COLO668 (cell line): ENCODE measurements around the gene SIGLEC9.
"Not testable (repeated sequence)": the region's sequence is repeated elsewhere in the genome, so short reads cannot be mapped to it uniquely, and the experiment has no call there.

Experiments used
- DNase-seq: peaks from one replicate; lab custom pipeline; 2025; ENCODE audit not compliant: unreplicated experiment; lab: John Stamatoyannopoulos, UW

The SIGLEC9 gene

DNA sequence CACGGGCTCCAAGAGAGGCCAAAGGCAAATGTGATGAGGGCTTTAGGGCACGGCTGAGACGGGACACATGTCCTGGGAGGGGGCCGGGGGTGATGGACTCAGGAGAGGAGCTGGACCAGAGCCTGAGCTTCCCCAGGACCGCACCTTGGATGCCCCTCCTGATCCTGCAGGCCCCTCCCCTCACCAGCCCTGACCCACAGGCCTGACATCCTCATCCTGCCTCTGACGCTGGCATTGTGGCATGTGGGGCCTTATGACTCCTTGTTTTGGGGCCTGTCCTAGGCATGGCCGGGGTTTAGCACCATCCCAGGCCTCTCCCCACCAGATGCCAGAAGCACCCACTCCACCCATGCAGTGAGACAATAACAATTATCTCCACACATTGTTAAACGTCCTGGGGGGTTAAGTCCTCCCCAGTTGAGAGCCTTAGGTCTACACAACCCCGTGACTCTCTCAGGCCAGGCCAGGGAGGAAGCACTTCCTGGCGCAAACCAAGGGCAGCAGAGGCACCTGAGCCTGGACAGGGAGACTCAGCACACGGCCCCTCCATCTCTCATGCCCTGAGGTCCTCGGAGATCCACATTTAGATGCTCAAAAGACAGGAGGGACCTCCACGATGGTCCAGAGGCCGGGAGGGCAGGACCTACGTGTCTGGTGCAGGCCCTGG lies 18.2 kb downstream of the SIGLEC9 start:
- DNase-seq, result not testable (repeated sequence)

DNA sequence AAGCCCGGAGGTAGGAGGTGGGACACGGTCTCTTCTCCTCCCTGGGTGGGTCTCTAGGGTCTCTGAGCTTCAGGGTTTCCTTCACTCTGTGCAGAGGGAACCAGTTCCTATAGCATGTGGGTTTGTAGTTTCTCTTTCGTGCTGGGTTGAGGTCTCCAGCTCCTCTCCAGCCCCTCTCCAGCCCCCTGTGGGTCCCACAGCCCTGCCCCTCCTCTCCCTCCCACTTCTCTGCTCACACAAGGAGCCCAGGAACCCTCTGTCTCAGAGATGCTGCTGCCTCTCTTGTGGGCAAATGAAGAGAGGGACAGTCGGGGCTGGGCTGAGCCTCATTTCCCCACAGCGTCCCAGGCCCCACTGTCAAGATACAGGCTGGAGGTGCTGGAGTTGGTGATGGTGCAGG lies 18.8 kb downstream of the SIGLEC9 start:
- no peak for DNase-seq

DNA sequence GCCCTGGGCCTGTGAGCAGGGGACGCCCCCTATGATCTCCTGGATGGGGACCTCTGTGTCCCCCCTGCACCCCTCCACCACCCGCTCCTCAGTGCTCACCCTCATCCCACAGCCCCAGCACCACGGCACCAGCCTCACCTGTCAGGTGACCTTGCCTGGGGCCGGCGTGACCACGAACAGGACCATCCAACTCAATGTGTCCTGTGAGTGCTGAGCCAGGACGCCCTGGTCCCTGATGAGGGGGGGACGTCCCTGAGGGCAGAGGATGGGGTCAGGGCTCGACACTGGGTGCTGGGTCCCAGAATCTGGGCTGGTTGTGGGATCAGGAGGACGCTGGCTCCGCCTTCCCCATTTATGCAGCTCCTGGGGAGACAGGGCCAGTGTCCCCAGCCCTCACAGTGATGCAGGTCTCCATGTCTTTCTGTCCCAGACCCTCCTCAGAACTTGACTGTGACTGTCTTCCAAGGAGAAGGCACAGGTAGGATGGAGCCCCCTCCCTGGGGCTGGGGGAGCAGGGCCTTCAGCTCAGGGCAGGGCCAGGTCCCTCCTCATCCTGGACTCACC lies 19.9 kb downstream of the SIGLEC9 start:
- no peak for DNase-seq

DNA sequence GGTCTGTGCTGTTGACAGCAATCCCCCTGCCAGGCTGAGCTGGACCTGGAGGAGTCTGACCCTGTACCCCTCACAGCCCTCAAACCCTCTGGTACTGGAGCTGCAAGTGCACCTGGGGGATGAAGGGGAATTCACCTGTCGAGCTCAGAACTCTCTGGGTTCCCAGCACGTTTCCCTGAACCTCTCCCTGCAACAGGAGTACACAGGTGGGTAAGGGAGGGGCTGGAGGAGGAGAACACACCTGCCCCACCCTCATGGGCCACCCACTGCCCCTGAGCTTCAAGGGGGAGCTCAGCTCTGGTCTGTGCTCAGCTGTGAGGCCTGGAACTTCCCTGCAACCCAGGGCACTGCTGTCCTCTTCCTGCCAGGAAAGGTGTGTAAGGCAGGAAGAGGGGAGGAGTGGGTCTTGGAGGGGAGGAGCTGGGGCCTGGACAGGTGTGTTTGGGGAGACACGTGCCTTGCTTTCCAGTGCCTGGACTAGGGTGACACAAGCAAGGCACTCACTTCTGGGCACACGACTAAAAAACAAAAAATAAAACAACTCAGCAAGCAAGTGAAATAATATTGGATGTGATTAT lies 21.3 kb downstream of the SIGLEC9 start:
- DNase-seq, result no peak

DNA sequence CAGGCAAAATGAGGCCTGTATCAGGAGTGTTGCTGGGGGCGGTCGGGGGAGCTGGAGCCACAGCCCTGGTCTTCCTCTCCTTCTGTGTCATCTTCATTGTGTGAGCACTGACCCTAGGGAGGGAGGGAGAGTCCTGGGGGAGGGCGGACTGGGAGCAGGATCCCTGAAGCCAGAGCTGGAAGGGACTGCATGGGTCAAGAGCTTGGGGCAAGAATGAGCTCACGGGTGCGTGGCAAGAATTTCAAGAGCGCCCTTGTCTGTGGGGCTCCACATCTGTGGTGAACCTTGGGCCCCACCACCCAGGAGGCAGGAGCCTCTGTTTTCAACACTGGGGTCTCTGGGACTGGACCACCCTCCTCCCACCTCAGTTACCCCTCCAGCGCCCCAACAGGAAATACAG lies 22.0 kb downstream of the SIGLEC9 start:
- DNase-seq, result no peak

DNA sequence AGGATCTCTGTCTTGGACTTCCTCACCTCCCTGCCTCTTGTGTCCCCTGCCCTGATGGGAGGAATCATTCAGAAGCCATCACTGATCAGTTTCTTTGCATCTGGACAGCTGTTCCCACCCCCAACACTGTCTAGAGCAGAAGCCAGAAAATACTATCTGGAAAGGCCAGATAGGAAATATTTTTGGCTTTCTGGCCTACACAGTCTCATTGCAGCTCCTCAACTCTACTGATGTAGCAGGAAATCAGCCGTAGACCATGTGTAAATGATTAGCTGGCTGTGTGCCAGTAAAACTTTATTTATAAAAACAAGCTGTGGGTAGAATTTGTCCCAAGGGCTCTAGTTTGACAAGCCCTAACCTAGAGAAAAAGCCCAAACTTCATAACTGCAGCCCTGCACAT lies 23.0 kb downstream of the SIGLEC9 start:
- DNase-seq, result no peak

DNA sequence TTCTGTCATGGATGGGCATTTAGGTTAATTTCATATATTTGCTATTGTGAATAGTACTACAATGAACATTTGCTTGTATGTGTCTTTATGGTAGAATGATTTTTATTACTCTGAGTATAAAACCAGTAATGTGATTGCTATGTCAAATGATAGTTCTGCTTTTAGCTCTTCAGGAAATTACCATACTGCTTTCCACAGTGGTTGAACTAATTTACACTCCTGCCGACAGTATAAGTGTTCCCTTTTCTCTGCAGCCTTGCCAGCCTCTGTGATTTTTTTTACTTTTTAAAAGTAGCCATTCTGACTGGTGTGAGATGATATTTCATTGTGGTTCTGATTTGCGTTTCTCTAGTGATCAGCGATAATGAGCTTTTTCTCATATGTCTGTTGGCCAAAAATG lies 23.9 kb downstream of the SIGLEC9 start:
- DNase-seq, result no peak

DNA sequence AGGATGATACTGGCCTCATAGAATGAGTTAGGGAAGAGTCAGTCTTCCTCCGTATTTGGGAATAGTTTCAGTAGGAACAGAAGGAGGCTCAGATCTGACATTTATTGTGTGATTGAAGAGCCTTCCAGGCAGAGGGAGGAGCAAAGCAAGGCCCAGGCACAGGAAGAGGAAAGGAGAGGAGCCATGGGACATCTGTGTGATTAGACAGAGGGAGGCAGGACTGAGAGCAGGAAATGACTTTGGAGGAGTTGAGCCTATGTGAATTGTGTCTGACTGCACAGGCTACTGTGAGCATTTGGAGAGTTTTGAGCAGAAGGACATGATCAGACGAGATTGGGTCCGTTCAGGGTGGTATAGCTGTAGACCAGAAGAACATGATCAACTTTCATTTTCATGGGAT lies 25.9 kb downstream of the SIGLEC9 start:
- DNase-seq, result no peak

DNA sequence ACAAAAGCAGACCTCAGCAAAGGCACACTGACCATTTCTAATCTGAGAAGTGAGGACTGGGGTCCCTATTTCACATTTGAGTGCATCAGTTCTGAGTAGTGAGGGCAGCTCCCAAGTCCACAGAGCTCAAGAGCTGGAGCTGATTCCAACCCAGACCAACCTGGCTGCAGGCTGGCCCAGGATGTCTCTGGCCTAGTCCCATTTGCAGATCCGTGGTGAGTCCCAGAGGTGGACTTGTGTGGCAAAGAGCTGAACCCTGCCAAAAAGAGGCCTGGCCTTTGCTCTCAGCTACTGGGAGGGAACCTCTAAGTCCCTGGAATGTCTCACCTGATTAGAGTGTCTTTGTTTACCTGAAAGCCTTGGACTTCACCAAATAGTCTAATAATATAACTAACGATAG lies 32.0 kb downstream of the SIGLEC9 start:
- no peak for DNase-seq

DNA sequence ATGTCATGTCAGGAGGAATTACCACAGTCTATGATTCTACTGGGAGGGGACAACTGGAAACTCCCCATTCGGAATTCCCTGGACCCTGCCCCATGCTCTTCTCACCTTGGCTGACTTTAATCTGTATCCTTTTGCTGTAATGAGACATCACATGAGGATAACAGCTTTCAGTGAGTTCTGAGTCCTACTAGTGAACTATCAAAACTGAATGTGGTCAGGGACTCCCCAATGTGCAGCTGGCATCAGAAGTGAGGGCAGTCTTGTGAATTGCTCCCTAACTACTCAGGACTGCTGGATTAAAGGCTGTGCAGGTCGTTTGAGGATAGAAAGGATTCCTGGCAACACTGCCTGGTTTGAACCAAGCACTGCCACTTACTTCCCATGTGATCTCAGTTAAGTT lies 32.6 kb downstream of the SIGLEC9 start:
- no peak for DNase-seq

DNA sequence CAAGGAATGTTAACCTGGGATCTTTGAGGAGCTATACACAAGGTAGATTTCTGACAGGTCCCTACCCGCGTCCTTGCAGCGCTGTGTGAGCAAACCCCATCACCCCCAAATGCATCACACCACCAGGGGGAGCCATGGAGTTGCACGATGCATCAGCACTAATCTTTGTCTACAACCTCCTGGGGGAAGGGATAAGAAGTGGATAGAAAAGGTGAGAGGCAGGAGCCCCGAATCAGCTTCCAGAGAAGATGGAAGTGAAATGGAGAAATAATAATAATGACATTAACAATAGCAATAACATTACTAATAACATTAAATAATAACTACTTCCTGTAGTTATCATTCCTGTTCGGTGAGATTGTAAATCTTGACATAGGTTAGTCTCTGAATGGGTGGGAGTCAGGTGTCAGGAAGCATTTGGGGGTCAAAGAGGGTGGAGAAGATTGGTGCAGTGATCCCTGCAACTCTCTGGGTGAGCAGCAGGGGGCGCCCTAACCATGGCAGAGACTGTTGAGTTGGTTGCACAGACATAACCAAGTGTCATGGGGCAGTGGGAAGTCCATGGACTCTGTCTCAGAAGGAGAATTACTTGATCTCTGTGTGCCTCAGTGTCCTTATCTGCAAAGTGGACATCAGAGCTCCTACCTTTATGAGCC lies 33.9 kb downstream of the SIGLEC9 start:
- peak; percentile 38 for DNase-seq

DNA sequence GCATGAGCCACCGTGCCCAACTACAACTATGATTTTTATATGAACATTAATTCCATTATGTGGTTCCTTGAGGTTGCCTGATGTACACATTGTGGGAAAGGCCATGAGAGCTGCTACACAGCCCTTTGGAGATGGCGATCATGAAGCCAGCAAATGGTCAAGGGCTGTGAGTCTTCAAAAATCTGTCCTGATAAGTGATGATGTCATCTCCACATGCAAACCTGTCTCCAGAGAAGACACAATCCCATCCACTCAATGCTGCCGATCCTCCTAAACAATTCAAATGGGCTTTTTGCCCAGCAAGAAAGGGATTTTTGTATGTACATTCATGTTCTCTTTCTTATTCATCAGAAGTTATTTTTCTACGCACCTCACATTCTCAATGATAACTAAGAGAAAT lies 35.0 kb downstream of the SIGLEC9 start:
- no peak for DNase-seq

DNA sequence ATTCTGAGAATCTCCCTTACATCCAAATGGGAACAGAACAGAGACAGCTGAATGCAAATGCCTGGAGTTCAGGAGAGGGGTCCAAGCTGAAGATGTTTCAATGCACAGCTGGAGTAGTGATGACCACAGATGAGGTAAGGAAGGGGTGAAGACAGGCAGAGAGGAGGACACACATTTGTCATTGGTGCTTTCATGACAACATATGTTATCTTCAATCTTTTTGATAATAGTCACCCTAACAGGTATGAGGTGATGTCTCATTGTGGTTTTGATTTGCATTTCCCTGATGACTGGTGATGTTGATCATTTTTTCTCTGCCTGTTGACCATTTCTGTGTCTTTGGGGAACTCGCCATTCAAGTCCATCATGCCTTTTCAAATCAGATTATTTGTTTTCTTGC lies 36.6 kb downstream of the SIGLEC9 start:
- no peak for DNase-seq

DNA sequence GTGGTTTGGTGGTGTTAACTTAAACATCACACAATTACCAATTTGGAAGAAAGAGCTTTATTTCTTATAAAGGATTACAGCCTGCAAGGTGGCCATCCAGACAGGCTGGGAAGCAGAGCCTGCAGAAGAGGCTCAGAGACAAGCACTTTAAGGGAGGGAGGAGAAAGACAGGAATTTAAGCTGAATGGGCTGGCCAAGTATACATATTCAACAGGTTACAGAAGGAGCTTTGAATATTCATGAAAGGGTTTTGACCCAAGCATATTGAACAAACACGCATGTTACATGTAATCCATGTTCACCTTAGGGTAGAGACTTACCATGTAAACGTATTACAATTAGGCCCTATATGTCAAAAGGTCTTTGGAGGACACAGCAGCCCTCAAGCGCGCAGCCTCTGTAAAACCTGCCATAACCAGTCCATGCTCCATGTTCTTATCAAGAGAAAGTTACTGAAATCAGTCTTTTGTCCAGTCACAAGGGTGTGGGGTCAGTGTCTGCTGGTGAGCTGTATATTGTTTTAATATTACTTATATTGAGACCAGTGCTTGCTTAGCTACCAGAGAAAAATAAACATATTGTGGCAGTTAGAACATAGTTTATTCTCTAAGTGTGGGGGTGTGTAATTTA lies 37.3 kb downstream of the SIGLEC9 start:
- no peak for DNase-seq

DNA sequence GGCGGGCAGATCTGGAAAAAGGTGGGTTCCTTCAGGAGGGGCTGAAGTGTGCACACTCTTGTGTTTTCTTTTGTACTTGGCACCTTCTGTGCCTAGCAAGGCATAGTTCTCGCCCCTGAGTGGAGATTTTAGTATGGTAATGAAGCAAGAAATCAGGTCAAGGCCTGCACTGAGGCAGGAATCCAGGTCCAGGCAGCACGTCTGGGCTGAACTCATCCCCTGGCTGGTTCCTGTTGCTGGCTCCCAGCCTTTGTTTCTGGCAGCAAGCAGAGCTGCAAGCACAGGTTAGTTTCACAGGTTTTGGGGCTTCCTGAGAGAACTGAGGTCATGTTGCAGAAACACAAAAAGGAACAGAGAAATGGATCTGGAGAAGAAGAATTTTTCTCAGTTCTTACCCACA lies 38.6 kb downstream of the SIGLEC9 start:
- DNase-seq, result no peak

DNA sequence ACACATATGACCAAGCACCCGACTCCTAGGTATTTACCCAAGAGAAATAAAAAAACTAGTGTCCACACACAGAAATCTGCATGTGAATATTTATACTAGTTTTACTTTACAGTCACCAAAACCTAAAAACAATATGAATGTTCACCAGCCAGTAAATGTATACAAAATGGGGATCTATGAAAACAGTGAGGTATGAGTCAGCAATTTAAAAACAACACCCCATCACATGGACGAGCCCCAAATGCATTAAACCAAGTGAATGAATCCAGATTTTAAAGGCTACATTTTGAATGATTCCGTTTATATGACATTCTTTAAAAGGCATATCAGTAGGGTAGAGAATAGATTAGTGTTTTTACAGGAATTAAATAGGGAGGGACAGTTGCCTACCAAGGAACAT lies 39.5 kb downstream of the SIGLEC9 start:
- DNase-seq, result no peak

DNA sequence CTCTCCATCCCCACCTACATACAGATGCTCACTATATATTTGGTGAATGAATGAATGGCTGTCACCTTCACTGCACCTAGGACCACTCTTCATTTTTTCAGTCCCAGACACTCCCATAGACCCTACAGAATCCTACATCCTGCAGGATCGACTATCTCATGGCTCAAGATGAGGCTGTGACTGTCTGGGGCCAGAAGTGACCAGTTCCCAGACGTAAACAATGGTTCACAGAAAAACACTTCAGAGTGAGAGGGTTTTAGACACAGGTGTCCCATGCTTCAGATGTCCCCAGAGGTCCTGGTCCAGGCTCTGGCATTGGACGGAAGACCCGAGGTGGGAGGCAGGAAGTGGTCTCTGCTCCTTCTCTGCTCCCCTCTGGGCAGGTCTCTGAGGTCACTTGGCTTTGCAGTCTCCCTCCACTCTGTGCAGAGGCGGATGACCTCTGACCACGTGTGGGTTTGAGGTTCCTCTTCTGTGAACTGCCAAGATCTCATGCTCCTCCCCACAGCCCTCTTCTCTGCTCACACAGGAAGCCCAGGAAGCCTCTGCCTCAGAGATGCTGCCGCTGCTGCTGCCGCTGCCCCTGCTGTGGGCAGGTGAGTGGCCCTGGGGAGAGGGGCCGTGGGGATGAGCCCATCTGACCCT lies 42.3 kb downstream of the SIGLEC9 start:
- no peak for DNase-seq

DNA sequence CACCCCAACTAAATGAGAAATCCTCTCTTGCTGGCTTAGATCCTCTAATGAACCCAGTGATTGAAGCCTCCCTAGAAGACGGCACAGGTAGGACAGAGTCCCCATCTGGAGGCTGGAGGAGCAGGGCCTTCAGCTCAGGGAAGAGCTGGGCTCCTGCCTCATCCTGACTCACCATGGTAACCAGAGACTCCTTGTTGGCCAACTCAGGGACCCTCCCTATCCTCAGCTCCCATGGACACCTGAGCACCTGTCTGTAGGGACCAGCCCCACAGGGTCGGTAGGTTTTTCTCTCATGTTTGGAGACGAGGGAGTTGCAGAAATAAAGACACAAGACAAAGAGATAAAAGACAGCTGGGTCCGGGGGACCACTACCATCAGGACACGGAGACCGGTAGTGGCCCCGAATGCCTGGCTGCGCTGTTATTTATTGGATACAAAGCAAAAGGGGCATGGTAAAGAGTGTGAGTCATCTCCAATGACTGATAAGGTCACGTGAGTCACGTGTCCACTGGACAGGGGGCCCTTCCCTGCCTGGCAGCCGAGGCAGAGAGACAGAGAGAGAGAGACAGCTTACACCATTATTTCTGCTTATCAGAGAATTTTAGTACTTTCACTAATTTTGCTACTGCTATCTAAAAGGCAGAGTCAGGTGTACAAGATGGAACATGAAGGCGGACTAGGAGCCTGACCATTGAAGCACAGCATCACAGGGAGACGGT lies 44.0 kb downstream of the SIGLEC9 start:
- DNase-seq, result no peak

DNA sequence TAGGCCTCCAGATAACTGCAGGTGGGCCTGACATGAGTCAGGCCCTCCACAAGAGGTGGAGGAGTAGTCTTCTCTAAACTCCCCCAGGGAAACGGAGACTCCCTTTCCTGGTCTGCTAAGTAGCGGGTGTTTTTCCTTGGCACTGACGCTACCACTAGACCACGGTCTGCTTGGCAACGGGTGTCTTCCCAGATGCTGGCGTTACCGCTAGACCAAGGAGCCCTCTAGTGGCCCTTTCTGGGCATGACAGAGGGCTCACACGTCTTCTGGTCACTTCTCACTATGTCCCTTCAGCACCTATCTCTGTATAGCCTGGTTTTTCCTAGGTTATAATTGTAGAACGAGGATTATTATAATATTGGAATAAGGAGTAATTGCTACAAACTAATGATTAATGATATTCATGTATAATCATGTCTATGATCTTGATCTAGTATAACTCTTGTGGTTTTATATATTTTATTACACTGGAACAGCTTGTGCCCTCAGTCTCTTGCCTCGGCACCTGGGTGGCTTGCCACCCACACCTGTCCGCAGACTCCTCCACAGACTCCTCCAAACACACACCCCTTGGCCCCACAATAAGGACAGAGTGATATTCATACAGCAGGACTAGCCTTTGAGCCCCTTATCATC lies 44.7 kb downstream of the SIGLEC9 start:
- DNase-seq, result peak; percentile 63

DNA sequence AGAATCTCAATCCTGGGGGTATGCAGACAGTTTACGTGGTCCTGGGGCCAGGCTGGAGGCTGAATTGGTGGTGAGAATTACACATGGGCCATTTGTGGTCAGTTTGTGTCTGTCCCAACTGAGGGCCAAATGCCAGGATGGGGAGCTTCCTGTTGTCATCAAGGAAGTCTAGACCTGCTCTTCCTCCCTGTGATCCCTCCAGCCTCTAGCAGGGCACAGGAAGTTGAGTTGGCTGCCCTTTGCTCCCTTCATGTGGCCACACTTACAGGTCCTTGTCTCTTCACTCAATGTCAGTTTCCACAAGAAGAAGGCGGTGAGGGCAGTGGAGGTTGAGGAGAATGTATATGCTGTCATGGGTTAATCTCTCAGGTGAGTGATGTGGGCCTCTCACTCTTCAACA lies 47.5 kb downstream of the SIGLEC9 start:
- no peak for DNase-seq
